Activated CD4-positive, alpha-beta T cell treated with anti-CD3 and anti-CD28 coated beads, Interleukin-2, amount 10 ng/mL, durations not matched to agents 24 days and 14 days (primary cell): ENCODE measurements around the gene MIA2. TPM values are rescaled to one million over a fixed set of nuclear protein-coding genes. Genes with fewer than 3 reads are reported as not detected.

Experiments
- total RNA-seq: library from RNA; stranded (reverse); gene quantifications from 2 replicates; pipeline ENCODE4 v1.2.3, GENCODE V29; 2022

Gene MIA2
- total RNA-seq, 1 donor from 2014 or later, result 21.8 TPM

Other genes with a start within 250 kb of the MIA2 start
- gene SEC23A, start 130.7 kb upstream of the MIA2 start, total RNA-seq, result 63.5 and 65.8 TPM in 2 replicates
- gene GEMIN2, start 119.6 kb upstream of the MIA2 start, total RNA-seq, result 23.1 and 24.9 TPM in 2 replicates
- gene TRAPPC6B, start 63.6 kb upstream of the MIA2 start, total RNA-seq, result 16.9 and 20.8 TPM in 2 replicates
- gene PNN, start 58.7 kb upstream of the MIA2 start, total RNA-seq, result 121 and 128 TPM in 2 replicates
- 17.9 and 18.9 TPM in 2 replicates for gene FBXO33, start 198.5 kb downstream of the MIA2 start, total RNA-seq